GM21619 (cell line): ENCODE measurements around the gene NDP.
"Not testable (repeated sequence)": the region's sequence is repeated elsewhere in the genome, so short reads cannot be mapped to it uniquely, and the experiment has no call there.

Source experiments
- ATAC-seq: cut with Tn5 transposase; IDR thresholded peaks from one replicate; pipeline ENCODE4 v1.9.1; 2021; ENCODE audit not compliant: unreplicated experiment

NDP gene

DNA sequence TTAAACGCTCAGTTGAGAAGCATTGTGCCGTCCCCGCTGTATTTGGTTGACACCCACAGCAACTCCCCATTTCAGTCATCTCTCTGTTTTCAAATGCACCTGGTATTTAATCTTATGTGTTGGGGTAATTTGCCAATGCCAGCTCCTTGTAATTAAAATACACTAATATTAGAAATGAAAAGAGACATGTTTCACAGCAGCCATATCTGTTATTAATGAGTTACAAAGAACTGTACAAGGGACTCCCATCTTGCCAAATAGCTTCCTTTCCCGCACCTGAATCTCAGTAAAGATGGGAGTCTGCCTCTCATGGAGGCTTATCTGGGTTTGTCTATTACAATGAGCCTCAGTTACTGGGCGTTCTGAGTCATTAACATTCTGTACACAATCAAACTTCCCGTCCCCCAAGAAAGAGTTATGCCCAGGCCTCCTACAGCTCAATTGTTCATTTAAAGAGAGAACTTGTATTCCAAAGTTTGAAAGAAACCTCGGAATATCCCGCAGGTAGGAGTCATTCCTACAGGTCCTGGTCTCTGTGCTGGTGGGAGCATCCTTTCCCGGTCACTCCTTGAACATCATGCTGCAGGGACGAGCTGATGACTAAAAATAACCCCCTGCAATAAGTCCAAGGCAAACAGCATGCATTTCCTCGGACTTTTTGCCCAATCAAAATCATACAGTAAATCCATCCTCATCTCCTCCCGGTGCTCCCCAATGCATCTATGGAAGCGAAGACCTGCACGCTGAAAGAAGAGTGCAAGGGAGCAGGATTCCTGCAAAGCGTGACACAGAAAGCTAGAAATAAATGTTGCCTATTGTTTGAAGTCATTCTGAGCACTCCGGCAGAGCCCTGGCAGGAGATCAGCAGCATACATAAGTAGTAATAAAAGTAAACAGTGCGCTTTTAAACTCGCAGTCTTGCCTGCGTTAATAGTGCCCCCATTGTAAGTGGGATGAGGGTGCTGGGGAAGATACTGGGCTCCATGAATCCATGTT is 926 bp downstream of the NDP start:
- ATAC-seq = no peak

DNA sequence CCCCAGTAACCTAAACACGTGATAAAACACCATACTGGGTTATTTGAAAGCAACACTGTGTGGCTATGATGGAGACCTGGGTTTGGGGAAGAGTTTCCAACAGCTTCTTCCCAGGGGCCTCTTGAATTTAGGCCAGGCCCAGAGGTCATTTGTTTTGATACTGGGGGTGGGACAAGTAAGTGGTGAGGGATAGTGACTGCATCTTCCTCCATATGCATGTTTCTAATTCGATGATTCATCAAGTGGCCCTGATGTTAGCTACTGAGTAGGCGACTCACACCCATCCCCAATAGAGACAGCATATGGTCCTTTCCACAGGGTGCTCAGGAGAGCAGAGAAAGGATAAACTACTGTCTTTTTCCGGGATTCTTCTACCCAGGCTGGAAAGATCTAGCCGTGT is 2.7 kb downstream of the NDP start:
- no peak for ATAC-seq

DNA sequence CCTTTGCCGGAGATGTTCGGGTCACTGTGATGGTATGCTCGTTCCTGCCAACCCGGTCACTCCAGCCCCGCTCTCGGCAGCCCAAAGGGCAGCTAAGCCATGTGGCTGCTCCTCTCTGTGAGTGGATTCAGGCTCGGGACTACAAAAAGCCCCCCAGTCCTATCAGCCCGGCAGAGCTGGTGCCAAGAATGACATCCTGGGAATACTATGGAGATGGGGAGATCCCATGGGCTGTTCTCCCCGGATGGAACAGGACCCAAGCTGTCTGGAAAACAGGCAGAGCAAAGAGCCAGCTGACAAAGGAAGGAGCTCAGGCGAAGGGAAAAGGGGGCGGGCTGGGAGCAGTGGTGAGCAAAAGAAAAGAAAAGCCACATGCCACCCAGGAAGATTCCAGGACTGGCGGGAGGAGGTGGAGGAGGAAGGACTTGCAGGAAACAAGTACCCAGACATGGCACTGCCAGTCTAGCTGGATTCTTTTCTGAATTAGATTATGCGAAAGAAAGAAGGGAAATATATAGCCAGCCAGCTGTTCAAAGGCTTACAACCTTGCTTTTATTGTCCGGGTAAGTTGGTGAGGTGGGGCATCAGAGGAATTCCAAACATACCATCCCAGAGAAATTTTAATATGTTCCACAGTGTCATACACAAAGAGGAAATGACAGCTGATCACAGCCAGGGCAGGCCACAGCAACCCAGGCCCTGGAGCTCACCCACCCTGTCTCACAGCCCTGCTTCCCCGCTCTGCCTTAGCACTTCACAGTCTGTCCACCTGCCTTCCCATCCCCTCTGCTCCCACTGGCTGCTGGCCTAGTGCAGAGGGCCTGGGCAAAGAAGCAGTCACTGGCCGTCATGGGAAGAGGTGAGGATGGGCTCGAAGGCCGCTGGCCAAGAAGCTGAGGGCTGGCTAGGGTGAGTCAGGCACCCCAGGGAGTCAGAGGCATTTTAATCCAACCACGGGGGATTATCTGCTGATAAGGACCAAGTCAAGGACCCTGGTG is 3.4 kb downstream of the NDP start:
- no peak for ATAC-seq

DNA sequence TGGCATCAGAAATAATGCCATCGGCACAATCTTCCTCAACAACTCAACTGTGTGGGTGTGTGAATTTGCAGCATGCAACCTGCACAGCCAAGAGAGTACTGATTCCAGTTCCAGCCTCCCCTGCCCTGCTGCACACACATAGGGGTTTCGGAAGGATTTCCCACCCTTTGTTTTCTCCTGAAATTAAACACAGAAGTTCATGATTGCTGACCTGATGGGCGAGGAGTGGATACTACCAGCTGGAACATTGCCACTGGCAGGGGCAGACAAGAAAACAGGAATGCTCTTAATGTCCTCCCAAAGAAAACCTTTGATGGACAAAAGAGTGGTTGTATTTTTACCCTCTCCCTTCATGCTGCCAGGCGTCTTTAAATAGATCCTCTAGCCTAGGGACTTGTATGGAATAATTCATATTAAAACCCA is 4.8 kb downstream of the NDP start:
- ATAC-seq = no peak

DNA sequence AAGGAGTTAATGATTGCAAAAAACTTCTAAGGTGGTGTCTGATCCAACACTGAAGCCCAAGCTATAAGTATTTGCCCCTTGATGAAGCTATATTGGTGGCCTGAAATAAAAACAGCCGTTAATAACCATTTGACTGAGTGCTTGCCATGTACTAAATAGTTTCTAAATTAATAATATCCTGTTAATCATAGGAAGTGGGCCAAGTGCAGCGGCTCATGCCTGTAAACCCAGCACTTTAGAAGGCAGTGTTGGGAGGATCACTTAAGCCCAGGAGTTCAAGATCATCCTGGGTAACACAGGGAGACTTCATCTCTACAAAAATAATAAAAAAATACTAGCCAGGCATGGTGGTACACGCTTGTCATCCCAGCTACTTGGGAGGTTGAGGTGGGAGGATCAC is 8.3 kb downstream of the NDP start:
- no peak for ATAC-seq

DNA sequence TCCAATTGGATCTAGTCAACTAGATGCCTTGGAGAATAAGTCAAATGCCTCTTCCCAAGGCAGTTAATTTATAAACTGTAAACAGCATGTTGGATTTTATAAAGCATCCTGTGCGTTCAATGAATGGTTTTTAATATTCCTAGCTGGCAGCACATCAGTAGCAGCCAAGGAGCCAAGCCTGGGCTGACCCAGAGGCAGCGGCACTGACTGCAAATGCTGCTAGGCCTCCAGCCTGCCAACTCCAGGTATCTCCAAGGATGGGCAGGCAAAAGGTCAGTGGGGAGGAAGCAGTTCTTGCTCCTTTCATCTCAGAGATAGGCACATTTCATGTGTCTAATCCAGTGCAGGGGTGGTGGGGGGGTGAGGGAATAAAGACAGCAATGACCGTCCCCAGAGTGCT is 9.5 kb downstream of the NDP start:
- ATAC-seq = no peak

DNA sequence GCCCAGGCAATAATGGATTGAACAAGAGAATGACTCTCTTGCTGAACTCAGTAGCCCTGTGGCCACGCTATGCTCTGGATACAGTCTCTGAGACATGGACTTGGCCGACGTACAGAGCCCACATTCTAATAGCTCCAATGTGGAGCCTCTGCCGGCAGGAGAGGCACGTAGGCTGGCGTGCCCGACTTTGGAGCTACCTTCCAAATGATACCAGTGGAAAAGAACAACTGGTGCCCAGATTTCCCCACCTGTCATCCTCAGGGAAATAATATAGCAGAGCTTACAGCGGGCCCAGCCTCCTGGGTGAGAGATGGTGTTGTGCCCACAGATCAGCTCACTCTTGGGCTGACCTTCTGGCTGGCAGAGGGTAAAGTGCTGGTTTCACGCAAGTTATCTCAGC is 10.6 kb downstream of the NDP start:
- no peak for ATAC-seq

DNA sequence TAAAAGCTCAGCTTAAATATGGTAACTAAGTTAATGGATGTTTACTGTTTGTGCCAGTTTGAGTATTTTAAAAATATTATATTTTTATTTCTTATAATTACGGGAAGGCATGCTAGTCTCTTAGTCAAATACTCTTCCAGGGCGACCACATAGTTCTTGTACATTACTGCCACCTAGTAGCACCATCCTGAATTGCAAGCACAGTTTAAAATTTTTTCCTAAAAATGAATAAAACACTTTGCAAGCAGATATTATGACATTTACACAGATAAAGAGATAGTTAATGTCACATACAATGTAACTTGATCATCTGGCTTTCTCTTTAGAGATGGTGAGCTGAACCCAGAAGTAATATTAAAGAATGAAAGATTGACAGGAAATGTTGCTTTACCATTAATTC is 11.5 kb downstream of the NDP start:
- ATAC-seq = no peak

DNA sequence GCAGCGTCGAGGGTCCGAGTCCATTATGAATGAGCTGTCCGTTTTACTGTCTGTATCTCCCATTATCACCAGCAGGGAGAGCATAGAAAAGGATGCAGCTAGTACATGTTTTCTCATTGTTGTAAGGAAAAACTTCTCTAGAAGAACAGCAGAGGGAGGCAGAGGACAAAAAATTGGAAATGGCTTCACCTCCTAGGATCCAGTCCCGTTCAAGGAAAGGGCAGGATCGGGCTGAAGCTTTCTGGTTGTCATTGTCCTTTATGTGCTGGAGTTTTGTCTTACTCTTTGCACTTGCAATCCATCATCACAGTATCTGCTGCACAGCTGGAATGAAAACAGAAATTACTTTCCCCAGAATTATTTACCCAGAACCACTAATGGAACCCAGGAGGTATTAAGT is 14.7 kb downstream of the NDP start:
- peak; percentile 70 for ATAC-seq

DNA sequence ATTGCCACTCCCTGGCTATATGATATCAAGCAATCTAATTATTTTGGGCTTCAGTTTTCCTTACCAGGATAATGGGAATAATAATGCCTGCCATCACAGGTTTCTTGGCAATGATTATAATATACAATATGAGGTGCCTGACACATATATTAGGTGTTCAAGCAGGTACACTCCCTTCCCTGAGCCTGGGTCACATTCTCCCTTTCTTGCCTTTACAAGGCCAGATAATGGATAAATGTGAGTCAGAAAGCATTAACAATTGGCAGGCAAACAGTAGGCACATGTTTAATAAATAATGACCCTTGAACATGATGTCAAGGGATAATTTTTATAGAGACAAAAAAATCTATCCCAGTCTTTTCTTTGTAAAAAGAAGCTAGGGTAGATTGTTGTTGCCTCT is 17.2 kb downstream of the NDP start:
- no peak for ATAC-seq

DNA sequence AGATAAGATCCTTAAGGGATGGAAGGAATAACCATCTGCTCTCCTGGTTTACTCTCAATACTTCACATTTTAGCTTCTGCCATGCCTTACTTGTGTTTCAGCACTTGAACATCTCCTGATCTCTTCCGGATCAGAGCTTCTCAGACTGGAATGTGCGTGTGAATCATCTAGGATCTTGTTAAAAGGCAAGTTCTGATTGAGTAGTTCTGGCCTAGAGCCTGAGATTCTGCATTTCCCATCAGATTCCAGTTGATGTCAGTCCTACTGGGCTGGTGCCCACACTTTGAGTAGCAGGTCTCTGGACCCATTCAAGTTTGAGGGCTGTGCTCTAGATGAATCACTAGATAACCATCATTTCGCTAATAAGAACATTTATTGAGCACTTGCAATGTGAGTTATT is 20.0 kb downstream of the NDP start:
- ATAC-seq = no peak

DNA sequence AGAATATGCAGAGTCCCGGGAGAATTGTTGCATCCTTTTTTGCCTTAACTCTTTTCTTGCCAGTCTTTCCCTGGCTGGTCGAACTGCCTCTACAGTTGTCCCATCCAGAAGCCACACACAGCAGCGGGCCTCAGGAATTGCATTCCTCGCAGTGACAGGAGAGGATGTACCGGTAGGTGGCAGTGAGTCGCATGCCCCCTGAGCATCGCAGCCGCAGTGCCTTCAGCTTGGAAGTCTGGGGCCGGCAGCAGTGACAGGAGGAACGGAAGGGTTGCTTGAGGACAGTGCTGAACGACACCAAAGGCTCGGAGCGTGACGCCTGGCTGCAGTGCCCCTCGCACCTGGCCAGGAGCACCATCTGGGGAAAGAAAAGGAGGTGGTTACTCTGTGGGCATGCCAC is 23.5 kb downstream of the NDP start:
- no peak for ATAC-seq

DNA sequence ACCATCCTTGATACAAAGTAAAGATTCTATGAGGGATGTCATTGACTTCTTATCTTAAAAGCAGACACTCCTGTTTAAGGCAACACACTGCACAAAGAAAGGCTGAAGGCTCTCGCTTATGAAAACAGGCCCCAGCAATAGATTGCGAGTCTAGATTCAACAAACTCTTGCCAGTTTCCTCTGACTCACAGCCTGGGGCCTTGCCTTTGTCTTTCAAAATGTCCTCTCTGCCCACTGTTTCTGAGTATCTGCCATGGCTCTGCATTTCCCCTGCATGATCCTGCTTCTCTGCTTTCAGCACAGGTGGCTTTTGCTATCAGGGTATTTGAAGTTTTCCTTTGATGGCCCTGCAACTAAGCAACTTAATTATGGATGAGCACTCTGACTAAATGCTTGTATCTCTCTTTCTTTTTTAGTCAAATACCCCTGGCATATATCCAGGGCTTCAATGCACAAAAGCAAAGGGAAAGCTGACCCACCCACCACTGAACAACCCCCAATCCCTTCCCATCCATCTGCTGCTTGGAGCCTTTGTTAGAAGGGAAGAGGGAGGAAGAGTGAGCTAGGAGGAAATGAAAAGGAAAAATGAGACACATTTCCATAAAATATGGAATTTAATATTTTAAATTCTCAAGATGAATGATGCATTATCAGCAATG is 32.2 kb downstream of the NDP start:
- ATAC-seq = no peak

DNA sequence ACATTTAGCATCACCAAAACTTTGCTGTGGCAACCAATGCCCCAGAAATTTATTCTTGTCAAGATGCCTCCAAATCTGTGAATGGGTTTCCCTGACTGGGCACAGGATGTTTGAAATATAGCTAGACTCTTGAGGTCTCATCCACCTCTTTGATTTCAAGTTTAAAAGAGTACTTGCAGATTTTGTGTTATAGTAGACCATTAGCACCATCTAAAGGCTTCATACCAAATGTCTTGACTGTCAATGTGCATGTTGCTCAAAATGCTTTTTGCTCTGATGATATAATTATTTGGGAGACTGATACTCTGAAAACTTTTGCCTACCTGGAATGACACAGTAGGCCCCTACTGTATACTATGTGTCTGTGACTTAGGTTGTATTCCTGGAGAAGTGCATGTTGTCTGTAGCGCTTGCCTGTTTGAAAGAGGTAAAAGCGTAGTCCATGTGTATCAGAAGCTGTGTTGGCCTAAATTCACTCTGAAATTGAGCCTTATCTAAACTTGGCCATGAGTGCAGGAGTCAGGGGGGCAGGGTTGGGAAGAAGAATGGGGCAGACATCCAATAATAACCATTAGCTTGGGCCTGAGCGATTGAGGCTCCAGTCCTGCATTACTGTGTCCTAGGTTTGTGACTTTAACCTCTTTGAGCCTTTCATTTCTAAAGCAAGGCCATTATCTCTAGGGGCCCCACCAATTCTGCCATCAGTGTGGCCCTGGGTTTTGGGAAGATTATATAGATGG is 33.8 kb downstream of the NDP start:
- ATAC-seq = no peak

DNA sequence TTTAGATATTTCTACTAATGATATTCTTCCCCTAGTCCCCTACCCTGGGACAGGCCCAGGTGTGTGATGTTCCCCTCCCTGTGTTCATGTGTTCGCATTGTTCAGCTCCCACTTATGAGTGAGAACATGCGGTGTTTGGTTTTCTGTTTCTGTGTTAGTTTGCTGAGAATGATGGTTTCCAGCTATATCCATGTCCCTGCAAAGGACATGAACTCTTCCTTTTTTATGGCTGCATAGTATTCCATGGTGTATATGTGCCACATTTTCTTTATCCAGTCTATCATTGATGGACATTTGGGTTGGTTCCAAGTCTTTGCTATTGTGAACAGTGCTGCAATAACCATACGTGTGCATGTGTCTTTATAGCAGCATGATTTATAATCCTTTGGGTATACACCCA is 51.2 kb downstream of the NDP start:
- ATAC-seq = not testable (repeated sequence)

DNA sequence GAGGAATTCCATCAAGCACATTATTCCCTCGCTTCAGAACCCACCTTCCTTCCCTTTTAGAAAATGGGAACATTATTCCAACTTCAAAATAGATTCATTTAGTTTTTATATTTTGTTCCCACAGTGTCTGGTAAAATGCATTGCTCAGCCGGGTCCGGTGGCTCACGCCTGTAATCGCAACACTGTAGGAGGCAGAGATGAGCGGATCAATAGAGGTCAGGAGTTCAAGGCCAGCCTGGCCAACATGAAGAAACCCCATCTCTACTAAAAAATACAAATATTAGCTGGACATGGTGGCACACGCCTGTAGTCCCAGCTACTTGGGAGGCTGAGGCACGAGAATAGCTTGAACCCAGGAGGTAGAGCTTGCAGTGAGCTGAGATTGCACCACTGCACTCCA is 62.4 kb downstream of the NDP start:
- not testable (repeated sequence) for ATAC-seq

DNA sequence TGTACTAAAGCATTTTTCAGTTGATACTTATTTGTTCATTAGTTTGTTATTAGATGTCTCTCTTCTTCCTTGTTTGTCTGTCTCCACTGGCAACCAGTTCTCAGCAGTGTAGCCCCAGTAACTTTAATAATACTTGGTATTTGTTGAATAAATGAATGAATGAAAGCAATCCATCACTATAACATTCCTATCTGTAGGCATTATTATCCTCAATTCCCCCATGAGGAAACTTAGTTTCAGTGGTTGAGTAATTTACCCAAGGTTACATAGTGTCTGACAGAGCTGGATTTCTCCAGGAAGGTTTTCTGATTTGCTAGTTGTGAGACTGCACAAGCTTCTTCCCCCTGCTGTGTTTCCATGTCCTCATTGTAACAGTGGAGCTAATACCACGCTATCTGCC is 63.2 kb downstream of the NDP start:
- no peak for ATAC-seq

DNA sequence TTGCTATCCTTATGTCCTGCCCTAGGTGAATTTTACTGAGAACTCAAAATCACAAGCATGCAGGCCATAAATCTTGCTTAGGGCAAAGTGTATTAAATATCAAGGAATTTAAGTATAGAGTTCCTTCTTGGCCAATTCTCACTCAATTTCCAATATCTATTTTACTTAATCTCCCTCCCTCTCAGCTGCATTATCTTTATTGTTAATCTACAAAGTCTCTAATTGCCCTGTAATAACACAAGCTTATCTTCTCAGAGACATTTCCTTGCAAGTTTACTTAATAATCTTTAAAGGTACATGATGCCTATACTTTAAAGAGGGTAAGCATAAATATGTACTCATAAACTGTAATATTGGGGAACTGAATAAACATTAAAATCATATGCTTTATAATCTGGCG is 64.0 kb downstream of the NDP start:
- no peak for ATAC-seq

DNA sequence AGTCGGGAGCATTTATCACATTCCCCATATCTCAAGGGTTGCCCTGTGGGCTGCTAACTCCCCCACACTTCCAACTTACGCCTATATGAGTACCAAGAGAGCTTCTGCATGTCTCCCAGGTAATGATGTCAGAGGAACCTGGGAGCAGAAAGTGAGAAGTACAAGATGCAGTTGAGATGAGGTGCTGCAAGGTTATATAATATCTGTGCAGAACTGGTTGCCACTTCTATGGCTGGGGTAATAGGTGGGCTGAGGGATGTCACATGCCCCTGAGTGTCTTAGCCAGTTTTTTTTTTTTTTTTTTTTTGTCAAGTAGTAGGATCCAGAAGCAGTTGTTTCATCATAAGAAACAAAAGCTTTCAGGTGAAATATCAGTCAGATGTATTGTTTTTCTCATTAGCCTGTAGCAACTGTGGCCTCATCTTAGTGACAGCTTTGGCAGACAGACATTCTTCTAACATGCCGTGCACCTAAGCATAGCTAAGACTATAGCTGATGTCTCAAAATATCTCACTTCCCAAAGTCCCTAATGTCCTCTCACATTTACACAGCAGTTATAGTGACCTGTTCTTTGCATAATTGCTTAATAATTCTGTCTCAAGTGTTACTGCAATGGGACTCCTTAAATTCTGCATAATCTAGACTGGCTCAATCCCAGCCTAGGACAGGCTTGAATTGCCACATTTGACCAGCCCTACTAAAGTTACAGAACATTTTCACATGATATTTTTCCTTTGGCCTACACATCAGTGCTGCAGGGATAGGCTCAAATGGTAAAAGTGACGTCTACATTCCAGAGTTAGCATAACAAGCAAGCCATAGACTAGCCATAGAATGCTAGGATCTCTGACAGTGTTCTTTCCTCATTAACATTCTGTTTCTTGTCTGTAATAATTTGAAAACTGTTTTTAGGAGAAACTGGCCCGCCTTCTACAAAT is 73.0 kb downstream of the NDP start:
- no peak for ATAC-seq
